HL-60/S4 (cell line): Measurements from ENCODE around the gene INPP5A.
"Not testable (repeated sequence)": the region's sequence is repeated elsewhere in the genome, so short reads cannot be mapped to it uniquely, and the experiment has no call there.

ENCODE experiments used
- in situ Hi-C: fragments of 300-500 bp; cut with MboI; formaldehyde crosslinking; loops from 2 replicates; pipeline ENCODE4 v1.14.3; 2022; ENCODE audit warnings: low sequenced_read_pairs

The INPP5A gene

GRCh38 chr10:132546567-132547420, 9.2 kb downstream of the INPP5A start:
- in situ Hi-C loops, result no loop called here

GRCh38 chr10:132547421-132547861, 9.9 kb downstream of the INPP5A start:
- in situ Hi-C loops, result no loop called here

GRCh38 chr10:132548106-132548823, 10.7 kb downstream of the INPP5A start:
- in situ Hi-C loops, result no loop called here

DNA sequence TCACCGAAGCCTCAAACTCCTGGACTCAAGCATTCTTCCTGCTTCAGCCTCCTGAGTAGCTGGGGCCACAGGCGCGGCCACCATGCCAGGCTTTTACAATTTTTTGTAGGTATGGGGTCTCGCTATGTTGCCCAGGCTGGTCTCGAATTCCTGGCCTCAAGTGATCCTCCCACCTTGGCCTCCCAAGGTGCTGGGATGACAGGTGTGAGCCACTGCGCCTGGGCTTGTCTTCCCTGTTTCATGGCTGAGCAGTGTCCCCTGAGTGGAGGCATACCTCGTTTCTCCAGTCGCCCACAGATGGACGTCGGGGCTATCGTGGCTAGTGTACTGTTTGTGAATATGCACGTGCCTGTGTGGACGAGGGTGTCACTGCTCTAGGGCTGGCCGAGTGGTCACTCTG, 11.3 kb downstream of the INPP5A start:
- in situ Hi-C loops, result no loop called here

GRCh38 chr10:132549371-132549770, 11.8 kb downstream of the INPP5A start:
- in situ Hi-C loops, result no loop called here

- in situ Hi-C loops, result no loop called here
These were observed 12.9 kb downstream of the INPP5A start for GRCh38 chr10:132550366-132551092.

DNA sequence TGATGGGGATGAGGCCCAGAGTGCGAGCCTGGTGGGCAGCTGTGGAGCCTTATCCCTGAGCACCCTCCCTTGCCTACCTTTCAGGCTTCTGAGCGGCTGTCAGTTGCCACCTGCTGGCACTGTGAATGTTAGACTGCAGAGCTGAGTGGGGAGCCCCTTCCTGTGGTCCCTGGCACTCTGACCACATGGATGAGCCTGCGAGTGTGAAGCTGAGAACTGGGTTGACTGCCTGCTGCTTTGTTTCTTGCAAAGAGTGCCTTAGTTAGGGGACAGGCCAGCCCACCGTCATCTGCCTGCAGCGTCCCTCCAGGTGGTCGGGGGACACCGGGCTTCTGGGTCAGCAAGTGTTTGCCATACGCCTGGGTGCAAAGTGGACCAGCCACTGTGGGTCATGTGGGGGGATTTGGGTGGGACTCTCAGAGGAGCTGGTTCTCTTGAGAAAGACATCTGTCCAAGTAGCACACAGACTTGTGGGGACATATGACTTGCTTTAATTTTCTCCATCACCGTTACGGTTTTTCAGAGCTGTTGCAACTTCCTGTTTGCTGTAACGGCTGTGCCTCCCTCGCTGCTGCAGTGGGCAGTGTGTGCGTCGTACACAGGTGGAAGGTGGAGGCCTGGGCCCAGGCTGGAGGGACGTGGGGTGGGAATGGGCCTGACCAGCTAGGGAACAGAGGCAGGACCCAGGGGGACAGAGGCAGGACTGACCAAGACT, 13.7 kb downstream of the INPP5A start:
- in situ Hi-C loops, result no loop called here

GRCh38 chr10:132551808-132552130, 14.2 kb downstream of the INPP5A start:
- in situ Hi-C loops, result no loop called here

DNA sequence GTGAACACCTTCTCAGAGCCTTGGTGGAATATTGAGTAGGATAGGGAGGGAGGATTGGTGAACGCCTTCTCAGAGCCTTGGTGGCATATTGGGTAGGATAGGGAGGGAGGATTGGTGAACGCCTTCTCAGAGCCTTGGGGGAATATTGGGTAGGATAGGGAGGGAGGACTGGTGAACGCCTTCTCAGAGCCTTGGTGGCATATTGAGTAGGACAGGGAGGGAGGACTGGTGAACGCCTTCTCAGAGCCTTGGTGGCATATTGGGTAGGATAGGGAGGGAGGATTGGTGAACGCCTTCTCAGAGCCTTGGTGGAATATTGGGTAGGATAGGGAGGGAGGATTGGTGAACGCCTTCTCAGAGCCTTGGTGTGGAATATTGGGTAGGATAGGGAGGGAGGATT, 15.0 kb downstream of the INPP5A start:
- in situ Hi-C loops, result not testable (repeated sequence)

DNA sequence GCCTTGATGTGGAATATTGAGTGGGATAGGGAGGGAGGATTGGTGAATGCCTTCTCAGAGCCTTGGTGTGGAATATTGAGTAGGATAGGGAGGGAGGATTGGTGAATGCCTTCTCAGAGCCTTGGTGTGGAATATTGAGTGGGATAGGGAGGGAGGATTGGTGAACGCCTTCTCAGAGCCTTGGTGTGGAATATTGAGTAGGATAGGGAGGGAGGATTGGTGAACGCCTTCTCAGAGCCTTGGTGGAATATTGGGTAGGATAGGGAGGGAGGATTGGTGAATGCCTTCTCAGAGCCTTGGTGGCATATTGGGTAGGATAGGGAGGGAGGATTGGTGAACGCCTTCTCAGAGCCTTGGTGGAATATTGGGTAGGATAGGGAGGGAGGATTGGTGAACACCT, 16.0 kb downstream of the INPP5A start:
- in situ Hi-C loops, result not testable (repeated sequence)

DNA sequence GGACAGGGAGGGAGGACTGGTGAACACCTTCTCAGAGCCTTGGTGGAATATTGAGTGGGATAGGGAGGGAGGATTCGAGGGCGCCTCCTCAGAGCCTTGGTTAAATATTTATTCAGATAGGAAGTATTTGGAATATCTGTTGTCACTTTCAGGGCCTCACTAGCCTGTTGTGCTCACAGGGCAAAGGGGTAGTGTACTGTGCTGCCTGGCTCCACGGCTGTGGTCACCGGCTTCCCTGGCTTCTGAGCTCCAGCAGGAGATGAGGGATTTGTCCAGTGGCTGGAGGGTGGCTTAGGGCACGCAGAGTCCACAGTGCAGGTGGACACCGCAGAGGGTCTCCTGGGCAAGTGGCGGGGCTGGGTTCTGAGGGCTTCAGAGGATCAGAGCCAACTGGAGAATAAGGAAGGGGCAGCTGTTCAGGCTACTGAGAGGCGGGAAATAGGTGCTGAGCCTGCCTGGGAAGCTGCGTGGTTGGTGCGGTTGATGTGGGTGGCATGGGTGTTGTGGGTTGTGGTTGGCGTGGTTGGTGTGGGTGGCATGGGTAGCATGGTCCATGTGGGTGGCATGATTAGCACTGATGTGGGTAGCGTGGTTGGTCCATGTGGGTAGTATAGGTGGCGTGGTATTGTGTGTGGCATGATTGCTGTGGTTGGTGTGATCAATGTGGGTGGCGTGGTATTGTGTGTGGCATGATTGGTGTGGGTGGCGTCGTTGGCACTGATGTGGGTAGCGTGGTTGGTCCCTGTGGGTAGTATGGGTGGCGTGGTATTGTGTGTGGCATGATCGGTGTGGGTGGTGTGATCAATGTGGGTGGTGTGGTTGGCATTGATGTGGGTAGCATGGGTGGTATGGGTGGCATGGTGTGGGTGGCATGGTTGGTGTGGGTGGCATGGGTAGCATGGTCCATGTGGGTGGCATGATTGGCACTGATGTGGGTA, 16.7 kb downstream of the INPP5A start:
- in situ Hi-C loops, result no loop called here

- in situ Hi-C loops, result no loop called here
These were observed 17.5 kb downstream of the INPP5A start for GRCh38 chr10:132554991-132555647.

DNA sequence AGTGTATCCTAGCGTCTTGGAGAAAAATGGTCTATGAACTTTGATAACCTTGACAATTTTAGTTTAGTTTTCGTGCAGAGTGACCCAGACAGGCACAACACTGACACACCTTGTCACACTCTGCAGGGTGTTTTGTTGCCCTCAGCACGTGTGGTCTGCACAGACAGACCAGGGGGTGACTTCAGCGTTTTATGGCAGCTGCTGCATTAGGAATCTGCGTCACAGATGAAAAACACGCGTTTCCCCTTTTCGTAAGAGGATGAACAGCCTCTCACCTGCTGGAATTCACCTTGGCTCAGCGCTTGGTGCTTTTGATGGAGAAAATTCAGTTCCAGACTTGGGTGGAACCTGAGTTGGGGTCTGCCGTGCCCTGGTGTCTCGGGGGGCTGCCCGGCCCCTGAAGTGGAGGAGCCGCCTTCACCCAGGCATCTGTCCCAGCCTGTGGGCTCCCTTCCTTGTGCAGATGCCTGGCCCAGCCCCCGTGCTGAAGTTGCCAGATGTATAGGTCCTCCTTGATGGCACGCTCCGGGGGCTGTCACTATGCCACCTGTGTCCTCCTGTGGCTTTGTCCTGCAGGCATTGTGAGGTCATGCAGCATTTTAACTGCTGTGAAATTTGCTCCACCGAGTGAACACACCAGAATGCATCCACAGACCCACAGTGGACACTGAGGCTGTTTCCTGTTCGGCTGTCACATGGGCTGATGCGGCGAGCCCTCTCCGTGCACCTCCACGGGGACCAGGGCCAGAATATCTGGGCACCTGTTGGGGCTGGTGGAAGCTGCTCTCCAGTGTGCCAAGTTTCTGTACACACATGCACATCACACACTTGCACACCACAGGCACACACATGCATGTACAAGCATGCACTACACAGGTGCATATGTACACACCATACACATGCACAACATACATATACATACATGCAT, 18.3 kb downstream of the INPP5A start:
- in situ Hi-C loops, result no loop called here

GRCh38 chr10:132556994-132557441, 19.4 kb downstream of the INPP5A start:
- in situ Hi-C loops, result no loop called here

- in situ Hi-C loops, result no loop called here
These were observed 20.3 kb downstream of the INPP5A start for GRCh38 chr10:132557696-132558515.

DNA sequence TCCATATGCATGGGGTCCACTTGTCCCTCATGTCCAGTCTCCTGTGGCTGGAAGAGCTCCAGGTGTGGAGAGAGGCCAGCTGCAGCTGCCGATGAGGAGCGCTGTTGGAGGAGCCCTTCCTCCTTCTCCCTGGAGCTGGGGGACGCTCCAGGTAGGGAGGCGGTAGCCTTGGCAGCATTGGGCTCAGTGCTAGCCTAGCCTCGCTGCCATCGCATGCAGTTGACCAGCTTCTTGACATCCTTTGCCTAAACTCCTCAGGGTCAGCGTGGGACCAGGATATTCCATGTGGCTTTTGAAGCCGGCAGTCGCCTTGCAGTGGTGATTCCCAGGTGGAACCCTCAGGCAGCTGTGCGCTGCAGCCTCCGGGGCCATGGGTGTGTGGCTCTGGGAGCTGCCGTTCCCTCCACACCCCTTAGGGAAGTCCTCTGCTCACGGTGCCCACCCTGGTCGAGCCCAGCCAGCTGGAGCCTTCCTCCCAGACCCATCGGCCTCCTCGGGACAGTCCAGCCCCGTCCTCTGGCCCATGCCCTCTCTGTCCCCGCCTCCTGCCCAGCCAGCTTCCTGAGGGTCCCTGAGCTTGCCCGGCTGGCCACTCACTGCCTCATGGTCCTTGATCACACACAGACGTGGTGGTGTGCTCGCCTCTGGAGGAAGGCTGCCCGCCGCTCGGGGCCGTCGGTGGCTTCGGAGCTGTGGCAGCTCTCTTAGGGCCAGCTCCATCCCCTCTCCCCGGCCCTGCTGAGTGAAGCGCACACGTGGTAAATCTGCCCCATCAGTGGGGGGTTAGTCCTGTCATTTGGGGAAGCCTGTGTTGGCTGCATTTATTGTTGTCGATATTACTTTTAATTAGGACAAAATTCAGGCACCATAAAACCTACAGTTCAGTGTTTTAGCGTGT, 21.2 kb downstream of the INPP5A start:
- in situ Hi-C loops, result no loop called here
